ENCODE data around the gene C5orf63. TPM values are rescaled to one million over a fixed set of nuclear protein-coding genes. Genes with fewer than 3 reads are reported as not detected.
A peak's percentile ranks its signal among the peaks of the same experiment; 100 is the strongest.
"Not testable (repeated sequence)": the region's sequence is repeated elsewhere in the genome, so short reads cannot be mapped to it uniquely, and the experiment has no call there.

Gene C5orf63
- total RNA-seq, 1 donor from 2014 or later = 5.1 TPM

- ATAC-seq = no peak
Observed at GRCh38 chr5:127070243-127070642, 3.1 kb downstream of the C5orf63 start.

DNA sequence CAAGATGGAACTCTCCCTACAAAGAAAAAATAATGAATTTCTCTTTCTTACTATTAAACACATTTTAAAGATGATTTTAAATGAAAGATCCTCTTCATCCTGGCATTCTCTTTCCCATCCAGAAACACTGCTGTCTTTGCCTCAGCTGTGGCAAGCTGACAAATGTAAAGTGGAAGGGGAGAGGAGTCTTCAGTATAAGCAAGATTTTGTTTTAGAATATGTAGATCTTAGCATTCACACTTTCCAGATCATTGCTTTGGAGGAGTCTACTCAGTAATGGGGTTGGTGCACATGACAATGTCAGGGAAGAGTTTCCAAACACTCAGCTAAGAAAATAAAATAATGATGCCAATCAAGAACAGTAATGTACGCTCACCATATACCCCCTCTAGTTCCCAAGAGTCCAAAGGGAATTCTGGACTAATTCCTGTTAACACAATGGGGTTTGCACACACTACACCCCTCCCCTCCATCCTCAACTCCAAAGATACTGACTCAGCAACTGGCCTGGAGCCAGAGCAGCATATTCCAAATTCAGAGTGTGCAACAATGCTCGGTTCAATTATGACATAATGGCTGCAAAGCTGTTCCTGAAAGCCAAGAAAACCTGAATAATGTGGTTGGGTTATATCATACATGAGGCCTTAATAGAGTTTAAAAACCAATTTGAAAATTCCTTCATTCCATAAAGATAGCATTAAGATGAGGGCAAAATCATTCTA lies 4.6 kb downstream of the C5orf63 start:
- ATAC-seq = no peak

- ATAC-seq = no peak
Observed at GRCh38 chr5:127066721-127067120, 6.6 kb downstream of the C5orf63 start.

- peak; percentile 93 for ATAC-seq
Observed at GRCh38 chr5:127064253-127064840, 9.0 kb downstream of the C5orf63 start.

- ATAC-seq = no peak
Observed at GRCh38 chr5:127063257-127063913, 9.9 kb downstream of the C5orf63 start.

DNA sequence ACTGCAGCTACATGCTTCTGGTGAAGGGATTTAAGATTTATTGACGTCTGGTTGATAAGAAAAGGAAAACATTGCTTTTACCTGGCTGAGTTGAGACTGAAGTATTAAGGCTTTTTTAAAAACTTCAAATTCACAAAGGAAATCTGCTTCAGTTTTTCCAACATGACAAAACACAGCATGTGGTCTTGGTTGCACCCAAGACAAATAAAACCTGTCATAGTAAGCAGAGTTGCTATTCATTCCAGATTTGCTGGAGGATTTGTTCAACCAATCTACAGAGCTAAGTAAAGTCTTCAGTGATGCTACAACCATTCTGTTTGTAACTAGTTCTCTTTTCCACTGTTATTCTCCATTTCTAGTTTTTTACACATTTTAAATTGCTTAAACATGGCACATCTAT lies 11.3 kb downstream of the C5orf63 start:
- ATAC-seq = no peak

GRCh38 chr5:127061537-127061936 lies 11.8 kb downstream of the C5orf63 start:
- no peak for ATAC-seq

DNA sequence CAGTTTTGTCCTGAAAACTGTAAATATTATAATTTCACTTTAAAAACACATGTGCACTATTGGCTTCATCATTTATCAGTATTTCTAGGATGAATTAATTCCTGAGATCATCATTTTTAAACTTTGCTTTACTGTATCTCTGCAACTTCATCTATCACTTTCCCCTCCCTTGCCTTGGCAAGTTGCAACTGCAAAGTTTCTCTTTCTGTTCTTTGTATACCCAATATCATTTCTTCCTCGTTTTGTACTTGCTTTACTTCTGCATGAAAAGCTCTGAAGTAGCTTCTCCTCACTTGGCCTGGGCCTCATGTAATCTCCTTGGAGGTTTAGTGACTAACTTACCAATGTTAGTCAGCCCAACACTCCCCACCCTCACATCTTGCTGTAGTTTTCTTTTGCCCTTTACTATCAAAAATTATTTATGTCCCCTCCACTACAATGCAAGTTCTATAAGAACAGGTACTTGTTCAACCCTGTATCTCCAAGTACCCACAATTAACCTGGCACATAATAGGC lies 12.8 kb downstream of the C5orf63 start:
- no peak for ATAC-seq

DNA sequence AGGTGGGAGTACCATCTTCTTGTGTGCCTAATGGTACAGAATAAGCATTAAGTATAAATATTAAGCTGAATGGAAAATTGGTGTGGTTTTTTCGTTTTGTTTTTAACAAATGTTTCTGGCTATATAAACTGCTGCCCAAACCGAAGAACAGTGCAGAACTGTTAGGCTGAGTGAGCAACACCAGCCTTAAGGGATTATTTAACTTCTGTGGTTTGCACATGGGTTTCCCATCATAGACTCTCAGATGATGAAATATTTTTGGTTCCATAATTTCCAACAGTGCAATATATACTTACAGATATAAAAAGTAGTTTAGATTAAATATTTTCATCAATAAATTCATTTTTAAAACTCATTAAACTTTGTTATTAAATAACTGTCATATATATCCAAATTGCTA lies 16.4 kb downstream of the C5orf63 start:
- ATAC-seq = no peak

DNA sequence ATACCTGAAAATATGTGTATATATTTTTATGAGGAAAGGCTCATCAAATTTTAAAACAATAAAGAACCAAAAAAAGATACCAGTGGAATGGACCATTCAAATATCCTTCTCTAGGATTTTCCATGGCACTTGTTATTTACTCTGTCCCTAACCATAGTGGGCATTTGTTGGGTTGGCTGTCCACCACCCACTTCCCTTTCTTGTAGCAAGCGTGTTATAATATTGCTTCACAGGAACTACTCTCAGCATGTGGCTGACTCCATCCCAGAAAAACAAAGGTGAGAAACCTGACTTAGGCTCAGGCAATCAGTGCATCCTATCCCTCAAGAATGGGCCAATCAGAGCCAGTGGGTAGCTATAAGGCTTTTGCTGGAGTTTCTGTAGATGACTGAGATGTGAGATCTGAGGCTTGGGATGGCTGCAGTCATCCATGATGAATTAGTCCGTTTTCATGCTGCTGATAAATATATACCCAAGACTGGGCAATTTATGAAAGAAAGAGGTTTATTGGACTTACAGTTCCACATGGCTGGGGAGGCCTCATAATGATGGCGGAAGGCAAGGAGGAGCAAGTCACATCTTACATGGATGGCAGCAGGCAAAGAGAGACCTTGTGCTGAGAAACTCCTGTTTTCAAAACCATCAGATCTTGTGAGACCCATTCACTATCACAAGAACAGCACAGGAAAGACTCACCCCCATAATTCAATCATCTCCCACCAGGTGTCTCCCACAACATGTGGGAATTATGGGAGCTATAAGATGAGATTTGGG lies 17.2 kb downstream of the C5orf63 start:
- ATAC-seq = no peak

- not testable (repeated sequence) for ATAC-seq
Observed at GRCh38 chr5:127053551-127053950, 19.8 kb downstream of the C5orf63 start.

DNA sequence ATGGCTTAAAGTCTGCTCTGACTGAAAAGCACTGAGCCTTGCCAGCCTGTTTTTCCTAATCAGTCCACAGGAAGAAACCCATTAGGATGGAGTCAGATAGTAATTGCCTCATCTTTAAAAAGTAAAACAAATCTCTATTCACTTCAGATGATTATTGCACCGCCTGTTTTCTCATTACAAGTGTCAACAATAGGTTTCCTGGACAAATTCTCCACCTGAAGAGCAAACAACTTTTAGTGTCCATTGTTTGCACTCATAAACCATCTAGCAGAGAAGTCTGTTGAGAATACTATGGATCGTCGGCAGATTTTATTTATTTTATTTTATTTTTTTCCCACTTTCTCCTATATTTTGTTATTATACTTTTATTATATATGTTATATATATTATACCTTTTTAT lies 20.3 kb downstream of the C5orf63 start:
- ATAC-seq = no peak

- peak; percentile 45 for ATAC-seq
Observed at GRCh38 chr5:127051591-127051990, 21.7 kb downstream of the C5orf63 start.

DNA sequence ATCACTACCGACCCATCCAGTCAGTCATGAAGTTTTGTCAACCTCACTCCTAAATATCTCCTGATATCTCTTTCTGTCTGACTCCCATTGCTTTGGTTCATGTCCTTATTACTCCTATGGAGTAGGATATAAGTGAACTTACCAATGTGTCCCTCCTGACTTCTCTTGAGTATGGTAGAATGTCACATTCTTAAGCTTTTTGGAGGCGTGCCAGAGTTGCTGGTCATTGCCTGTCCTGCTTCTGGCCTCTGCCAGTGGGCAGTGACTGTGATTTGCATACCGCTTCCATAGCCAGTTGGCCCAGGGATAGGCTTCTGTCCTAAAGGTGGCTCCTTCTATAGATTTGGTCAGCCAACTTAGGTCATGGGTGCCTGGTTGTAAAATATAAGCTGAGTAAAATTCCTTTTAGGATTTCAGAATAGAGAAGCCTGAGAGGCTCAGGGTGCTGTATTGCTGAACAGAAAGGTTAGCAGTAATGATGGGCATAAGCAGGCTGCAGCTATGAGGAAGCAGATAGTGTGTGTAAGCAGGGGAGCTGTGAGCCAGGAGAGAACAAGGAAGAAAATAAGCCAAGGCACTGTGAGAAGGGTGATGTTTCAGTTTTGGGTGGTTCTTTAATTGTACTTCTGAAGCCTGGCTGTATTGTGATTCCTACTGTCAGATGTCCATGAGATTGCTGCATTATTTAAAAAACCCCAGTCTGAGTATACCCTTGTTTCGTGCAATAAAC lies 26.8 kb downstream of the C5orf63 start:
- no peak for ATAC-seq

GRCh38 chr5:127042593-127042992 lies 30.7 kb downstream of the C5orf63 start:
- no peak for ATAC-seq

DNA sequence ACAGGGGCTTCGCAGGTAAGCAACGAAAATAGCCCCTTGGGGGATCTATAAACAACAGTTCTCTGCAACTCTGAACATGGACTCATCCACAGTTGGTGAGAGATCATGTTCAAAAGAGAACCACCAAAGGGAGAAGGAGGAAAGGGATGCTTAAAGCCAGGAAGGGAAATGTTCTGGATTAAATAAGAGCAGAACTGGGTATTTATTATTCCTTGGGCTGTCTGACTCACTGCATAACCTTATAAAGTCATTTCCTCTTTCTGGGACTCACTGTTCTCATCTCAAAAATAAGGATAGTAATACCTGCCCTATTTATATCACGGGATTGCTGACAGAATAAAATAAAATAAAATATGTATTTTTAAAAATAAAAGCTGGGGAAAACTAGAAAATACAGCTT lies 31.7 kb downstream of the C5orf63 start:
- peak; percentile 72 for ATAC-seq

DNA sequence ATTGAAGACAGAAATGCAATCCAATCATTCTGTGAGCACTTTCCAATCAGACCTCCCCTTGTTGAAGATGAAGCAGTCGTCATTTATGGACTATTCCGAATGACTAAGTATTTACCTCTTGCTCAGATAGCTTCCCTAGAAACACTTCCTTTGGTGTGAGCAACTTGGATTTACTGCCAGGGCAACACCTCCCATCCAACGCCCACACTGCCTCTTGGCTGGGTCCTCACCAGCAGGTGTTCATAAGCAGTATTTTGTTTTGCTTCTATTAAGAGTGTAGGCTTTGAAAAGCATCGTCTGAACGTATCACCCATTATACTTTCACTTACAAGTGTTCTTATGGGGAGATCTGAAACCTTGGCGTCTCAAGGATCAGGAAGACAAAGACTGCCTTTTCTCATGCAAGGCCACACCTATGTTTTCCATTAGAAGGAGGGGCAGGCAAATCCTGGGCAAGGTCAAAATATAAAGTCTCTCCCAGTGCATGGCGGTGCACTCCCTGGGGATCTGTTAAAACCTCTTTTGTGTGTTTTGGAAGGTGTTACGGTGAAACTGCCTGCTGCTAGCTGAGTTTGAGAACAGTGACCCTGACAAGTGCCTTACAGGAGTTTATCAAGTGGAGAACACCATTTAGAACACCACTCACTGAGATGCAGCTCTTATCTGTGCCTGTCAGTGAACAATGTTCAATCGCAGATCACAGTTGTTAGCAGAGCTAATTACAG lies 32.3 kb downstream of the C5orf63 start:
- peak; percentile 92 for ATAC-seq

- no peak for ATAC-seq
Observed at GRCh38 chr5:127038550-127038949, 34.8 kb downstream of the C5orf63 start.

DNA sequence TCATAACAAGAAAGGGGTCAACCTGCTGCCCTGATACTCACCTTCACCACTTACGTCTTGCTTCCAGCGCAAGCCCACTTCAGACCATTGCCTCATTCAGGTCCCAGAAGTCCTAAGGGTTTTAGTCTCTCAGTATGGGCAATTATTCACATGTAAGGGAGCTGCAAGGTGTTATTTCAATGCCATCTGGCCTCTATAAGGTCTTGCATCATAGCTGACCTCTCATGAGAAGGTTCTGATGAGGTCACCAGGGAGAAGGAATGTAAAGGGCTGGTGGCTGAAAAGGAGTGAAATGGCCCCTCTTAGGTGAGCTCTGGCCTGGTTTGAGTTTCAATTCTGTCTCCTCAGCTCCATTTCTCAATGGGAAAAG lies 41.5 kb downstream of the C5orf63 start:
- ATAC-seq = no peak

- peak; percentile 1 for ATAC-seq
Observed at GRCh38 chr5:127031147-127031862, 42.0 kb downstream of the C5orf63 start.
